Smooth muscle cell (in vitro differentiated cells): Measurements from ENCODE around the gene PRXL2A. TPM values are rescaled to one million over a fixed set of nuclear protein-coding genes. Genes with fewer than 3 reads are reported as not detected.

ENCODE experiments used
- DNase-seq: peaks from one replicate; lab custom pipeline; 2025; ENCODE audit not compliant: unreplicated experiment; lab: John Stamatoyannopoulos, UW
- H2AFZ ChIP-seq: fragments of 200-600 bp; sonication (generic); 2 replicates; pipeline ENCODE4 v1.6.0; 2016; ENCODE audit warnings: antibody characterized with exemption, low read depth, mild to moderate bottlenecking
- H3F3A ChIP-seq: fragments of 200-600 bp; sonication (generic); 2 replicates; pipeline ENCODE4 v1.6.0; 2017; ENCODE audit warnings: antibody characterized with exemption, low read depth
- H3K27ac ChIP-seq: fragments of 200-600 bp; sonication (generic); 2 replicates; pipeline ENCODE4 v1.5.1; 2016; ENCODE audit warnings: low read depth, mild to moderate bottlenecking
- H3K27me3 ChIP-seq: fragments of 200-600 bp; sonication (generic); 2 replicates; pipeline ENCODE4 v1.6.1; 2016; ENCODE audit warnings: low read depth, mild to moderate bottlenecking
- H3K36me3 ChIP-seq: fragments of 200-600 bp; sonication (generic); 2 replicates; pipeline ENCODE4 v1.5.1; 2016; ENCODE audit warnings: low read depth
- H3K4me1 ChIP-seq: fragments of 200-600 bp; sonication (generic); 2 replicates; pipeline ENCODE4 v1.5.1; 2016; ENCODE audit warnings: low read depth
- H3K4me2 ChIP-seq: fragments of 200-600 bp; sonication (generic); 2 replicates; pipeline ENCODE4 v1.6.0; 2016; ENCODE audit warnings: mild to moderate bottlenecking
- H3K4me3 ChIP-seq: fragments of 200-600 bp; sonication (generic); 2 replicates; pipeline ENCODE4 v1.5.1; 2016; ENCODE audit warnings: mild to moderate bottlenecking
- H3K79me2 ChIP-seq: fragments of 200-600 bp; sonication (generic); 2 replicates; pipeline ENCODE4 v1.6.0; 2016; ENCODE audit warnings: low read depth, mild to moderate bottlenecking
- H3K9ac ChIP-seq: fragments of 200-600 bp; sonication (generic); 2 replicates; pipeline ENCODE4 v1.6.0; 2016; ENCODE audit warnings: low read depth
- H3K9me3 ChIP-seq: fragments of 200-600 bp; sonication (generic); replicated peaks from 2 replicates; pipeline ENCODE4 v1.5.1; 2016; ENCODE audit warnings: low read depth
- H4K20me1 ChIP-seq: fragments of 200-600 bp; sonication (generic); 2 replicates; pipeline ENCODE4 v1.6.0; 2016; ENCODE audit warnings: low read depth
- CTCF ChIP-seq: fragments of 200-600 bp; sonication (generic); IDR thresholded peaks from 2 replicates; pipeline ENCODE4 v1.5.1; 2017; ENCODE audit warnings: borderline replicate concordance, mild to moderate bottlenecking, antibody characterized with exemption; ENCODE audit not compliant: insufficient read depth, poor library complexity, severe bottlenecking
- WGBS: methylation state at CpG from one replicate; pipeline ENCODE4 v1.1.7; 2016; ENCODE audit warnings: low lambda C conversion rate; 5-methylcytosine and 5-hydroxymethylcytosine counted together
- polyA plus RNA-seq: library from polyadenylated mRNA; unstranded; fragments of >200 nt; fragmentation: Nextera tagmentation; extraction: Ambion mirVana; gene quantifications from 2 replicates; pipeline ENCODE4 v1.2.1, GENCODE V29; 2016
- total RNA-seq: library from RNA; depleted of rRNA; stranded (reverse); fragments of >200 nt; gene quantifications from 2 replicates; pipeline ENCODE4 v1.2.3, GENCODE V29; 2014

Gene PRXL2A
- total and polyA plus RNA-seq, 2 experiments from 2014 or later: 28.8 to 80.0 TPM

DNA sequence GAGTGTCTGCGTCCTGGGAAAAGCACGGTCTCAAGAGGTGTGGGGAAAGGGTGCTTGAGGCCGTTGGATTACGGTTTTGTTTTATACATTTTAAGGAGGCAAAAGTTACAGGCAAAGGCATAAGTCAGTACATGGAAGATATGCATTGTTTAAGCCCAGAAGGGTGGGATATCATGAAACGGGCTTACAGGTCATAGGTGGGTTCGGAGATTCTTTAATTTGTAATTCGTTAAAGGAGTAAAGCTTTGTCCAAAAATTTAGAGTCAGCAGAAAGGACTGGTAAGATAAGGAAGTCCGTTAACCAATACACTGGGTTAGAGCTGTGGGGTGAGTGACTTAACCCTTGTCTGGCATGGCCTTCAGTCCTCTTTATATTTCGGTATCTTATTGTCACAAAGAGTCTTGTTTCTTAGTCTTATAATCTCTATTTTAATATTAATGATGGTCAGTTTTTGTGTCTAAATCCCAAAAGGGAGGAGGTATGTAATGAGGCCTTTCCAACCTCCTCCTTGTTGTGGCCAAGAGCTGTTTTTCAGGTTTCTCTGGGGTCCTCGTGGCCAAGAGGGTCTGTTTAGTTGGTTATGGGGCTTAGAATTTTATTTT is 58.5 kb downstream of the PRXL2A start:
- Histone ChIP-seq H3K27me3 (no peaks in the 10 kb centered on the region), H4K20me1 (peaks cover 84% of the 10 kb centered on the region), H3K27ac (no peak overlapping the region), H3K79me2 (peaks cover 92% of the 10 kb centered on the region), H3K9me3 (no peaks in the 10 kb centered on the region), H3F3A (peaks cover 15% of the 10 kb centered on the region), H3K36me3 (no peaks in the 10 kb centered on the region), H3K9ac (no peak overlapping the region), H2AFZ (no peak overlapping the region), H3K4me1 (peaks cover 67% of the 10 kb centered on the region), H3K4me2 (no peak overlapping the region), H3K4me3 (no peak overlapping the region)
- no peak for TF ChIP-seq CTCF
- WGBS: 69% methylated on average over 10 of the region's 10 CpGs
- DNase-seq: no peak

DNA sequence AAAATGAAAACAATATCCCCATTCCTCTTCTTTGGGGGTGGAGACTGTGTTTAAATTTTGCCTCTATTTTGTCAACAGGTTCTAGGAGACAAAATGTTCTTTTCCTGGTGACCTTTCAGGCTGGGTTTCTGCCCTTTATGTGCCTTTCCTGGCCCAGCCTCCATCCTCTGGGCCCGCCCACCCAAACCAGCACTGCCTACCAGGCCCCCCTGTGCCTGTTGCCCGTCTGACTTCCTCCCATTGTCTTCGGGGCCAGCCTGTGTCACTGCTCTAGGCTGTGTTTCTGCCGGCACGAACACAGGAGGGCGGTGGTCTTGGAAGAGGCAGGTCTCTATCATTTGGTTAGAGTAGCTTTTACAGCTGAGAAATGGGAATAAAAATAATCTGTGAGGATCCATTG is 59.7 kb downstream of the PRXL2A start:
- peaks cover 88% of the 10 kb centered on the region for H3K79me2 ChIP-seq
- no peak overlapping the region for H3K4me3 ChIP-seq
- H3K9ac ChIP-seq: no peak overlapping the region
- H3K4me2 ChIP-seq: no peak overlapping the region
- H3K27me3 ChIP-seq: no peaks in the 10 kb centered on the region
- H4K20me1 ChIP-seq: peaks cover 82% of the 10 kb centered on the region
- no peaks in the 10 kb centered on the region for H3K9me3 ChIP-seq
- 36% methylated on average over 6 of the region's 6 CpGs for WGBS
- peak overlapping the region; percentile 24 for H3K27ac ChIP-seq
- no peak for TF ChIP-seq CTCF
- H3F3A ChIP-seq: peaks cover 8% of the 10 kb centered on the region
- no peak for DNase-seq
- no peaks in the 10 kb centered on the region for H3K36me3 ChIP-seq
- H2AFZ ChIP-seq: no peak overlapping the region
- H3K4me1 ChIP-seq: peaks cover 57% of the 10 kb centered on the region

- Histone ChIP-seq H4K20me1 (peaks cover 76% of the 10 kb centered on the region), H3K27me3 (no peaks in the 10 kb centered on the region), H3K36me3 (no peaks in the 10 kb centered on the region), H3F3A (peaks cover 5% of the 10 kb centered on the region), H2AFZ (no peak overlapping the region), H3K4me1 (peaks cover 49% of the 10 kb centered on the region), H3K4me2 (no peak overlapping the region), H3K27ac (peak overlapping the region; percentile 38), H3K4me3 (no peak overlapping the region), H3K9ac (no peak overlapping the region), H3K79me2 (peaks cover 79% of the 10 kb centered on the region), H3K9me3 (no peaks in the 10 kb centered on the region)
- TF ChIP-seq CTCF: no peak
- no peak for DNase-seq
- WGBS: 75% methylated on average over 7 of the region's 7 CpGs
These were observed 60.6 kb downstream of the PRXL2A start for GRCh38 chr10:80468806-80469421.

DNA sequence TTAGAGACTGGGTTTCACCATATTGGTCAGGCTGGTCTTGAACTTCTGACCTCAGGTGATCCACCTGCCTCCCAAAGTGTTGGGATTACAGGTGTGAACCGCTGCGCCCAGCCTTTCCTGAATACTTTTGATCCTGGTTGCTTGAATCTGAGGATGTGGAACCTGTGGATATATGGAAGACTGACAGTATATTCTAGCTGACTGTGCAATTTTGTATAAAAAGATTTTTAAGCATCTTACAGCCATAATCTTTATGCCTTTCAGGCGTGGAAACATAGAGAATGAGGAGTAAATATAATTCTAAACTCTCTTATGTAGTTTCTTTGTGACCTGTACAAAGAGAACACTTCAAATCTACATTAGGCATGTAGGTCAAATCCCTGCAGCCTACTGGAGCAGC is 61.9 kb downstream of the PRXL2A start:
- Histone ChIP-seq H3K27me3 (no peaks in the 10 kb centered on the region), H3K9me3 (no peaks in the 10 kb centered on the region), H4K20me1 (peaks cover 64% of the 10 kb centered on the region), H3K36me3 (no peaks in the 10 kb centered on the region), H3K27ac (peak overlapping the region; percentile 95), H3F3A (peaks cover 8% of the 10 kb centered on the region), H3K9ac (no peak overlapping the region), H2AFZ (no peak overlapping the region), H3K4me3 (no peak overlapping the region), H3K4me1 (peaks cover 42% of the 10 kb centered on the region), H3K79me2 (peaks cover 78% of the 10 kb centered on the region), H3K4me2 (no peak overlapping the region)
- 98% methylated on average over 3 of the region's 3 CpGs for WGBS
- TF ChIP-seq CTCF: no peak
- DNase-seq: no peak
